Measurements from ENCODE around the gene TPK1.

TPK1 gene

DNA sequence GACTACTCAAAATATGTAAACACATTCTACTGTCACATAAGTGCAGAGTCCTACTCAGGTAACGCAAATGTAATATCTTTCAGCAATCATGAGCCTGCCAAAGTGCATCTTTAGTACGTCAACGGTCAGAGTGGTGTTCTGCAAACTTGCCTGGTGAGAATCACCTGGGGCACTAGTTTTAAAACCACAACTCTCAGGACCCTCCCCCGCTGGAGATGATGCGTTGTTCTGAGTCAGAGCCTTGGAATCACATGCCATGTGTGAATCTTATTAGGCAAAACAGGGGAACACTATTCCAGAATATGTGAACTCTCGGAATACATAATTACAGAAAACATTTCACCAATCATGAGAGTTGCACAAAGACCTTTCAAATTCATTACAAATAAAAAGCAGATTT, 115.7 kb downstream of the TPK1 start:
- Histone ChIP-seq H3K9me3 (ENCODE audit: control insufficient read depth, low read length) (no peaks in the 10 kb centered on the region), H3K9ac (no peak overlapping the region), H2AFZ (no peak overlapping the region), H3K4me3 (ENCODE audit: low read depth, low read length) (no peak overlapping the region), H3K4me2 (ENCODE audit: low read length) (no peak overlapping the region), H3K36me3 (ENCODE audit: control insufficient read depth, insufficient read depth, low read length) (no peaks in the 10 kb centered on the region), H3K4me1 (no peaks in the 10 kb centered on the region), H3K79me2 (no peaks in the 10 kb centered on the region), H3K27me3 (ENCODE audit: control insufficient read depth, insufficient read depth, low read length) (no peaks in the 10 kb centered on the region), H3K27ac (no peak overlapping the region)
- TF ChIP-seq, protein P1, sequence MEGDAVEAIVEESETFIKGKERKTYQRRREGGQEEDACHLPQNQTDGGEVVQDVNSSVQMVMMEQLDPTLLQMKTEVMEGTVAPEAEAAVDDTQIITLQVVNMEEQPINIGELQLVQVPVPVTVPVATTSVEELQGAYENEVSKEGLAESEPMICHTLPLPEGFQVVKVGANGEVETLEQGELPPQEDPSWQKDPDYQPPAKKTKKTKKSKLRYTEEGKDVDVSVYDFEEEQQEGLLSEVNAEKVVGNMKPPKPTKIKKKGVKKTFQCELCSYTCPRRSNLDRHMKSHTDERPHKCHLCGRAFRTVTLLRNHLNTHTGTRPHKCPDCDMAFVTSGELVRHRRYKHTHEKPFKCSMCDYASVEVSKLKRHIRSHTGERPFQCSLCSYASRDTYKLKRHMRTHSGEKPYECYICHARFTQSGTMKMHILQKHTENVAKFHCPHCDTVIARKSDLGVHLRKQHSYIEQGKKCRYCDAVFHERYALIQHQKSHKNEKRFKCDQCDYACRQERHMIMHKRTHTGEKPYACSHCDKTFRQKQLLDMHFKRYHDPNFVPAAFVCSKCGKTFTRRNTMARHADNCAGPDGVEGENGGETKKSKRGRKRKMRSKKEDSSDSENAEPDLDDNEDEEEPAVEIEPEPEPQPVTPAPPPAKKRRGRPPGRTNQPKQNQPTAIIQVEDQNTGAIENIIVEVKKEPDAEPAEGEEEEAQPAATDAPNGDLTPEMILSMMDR (IDR thresholded peaks at IDR 0.05) = no peak

DNA sequence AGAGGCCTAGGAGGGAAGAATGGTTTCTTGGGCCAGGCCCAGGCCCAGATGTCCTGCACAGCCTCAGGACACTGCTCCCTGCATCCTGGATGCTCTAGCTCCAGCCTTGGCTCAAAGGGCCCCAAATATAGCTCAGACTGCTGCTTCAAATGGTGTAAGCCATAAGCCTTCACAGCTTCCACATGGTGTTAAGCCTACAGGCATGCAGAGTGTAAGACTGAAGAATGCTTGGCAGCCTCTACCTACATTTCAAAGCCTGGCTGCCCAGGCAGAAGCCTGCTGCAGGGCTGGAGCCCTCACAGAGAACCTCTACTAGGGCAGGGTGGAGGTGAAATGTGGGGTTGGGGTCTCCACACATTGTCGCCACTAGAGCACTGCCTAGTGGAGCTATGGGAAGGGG, 118.1 kb downstream of the TPK1 start:
- Histone ChIP-seq H3K4me1 (no peaks in the 10 kb centered on the region), H3K79me2 (no peaks in the 10 kb centered on the region), H3K9me3 (ENCODE audit: control insufficient read depth, low read length) (no peaks in the 10 kb centered on the region), H3K27ac (no peak overlapping the region), H3K4me2 (ENCODE audit: low read length) (no peak overlapping the region), H2AFZ (no peak overlapping the region), H3K4me3 (ENCODE audit: low read depth, low read length) (no peak overlapping the region), H3K9ac (no peak overlapping the region), H3K36me3 (ENCODE audit: control insufficient read depth, insufficient read depth, low read length) (no peaks in the 10 kb centered on the region), H3K27me3 (ENCODE audit: control insufficient read depth, insufficient read depth, low read length) (no peaks in the 10 kb centered on the region)
- TF ChIP-seq, protein P1 (IDR thresholded peaks at IDR 0.05) = no peak

DNA sequence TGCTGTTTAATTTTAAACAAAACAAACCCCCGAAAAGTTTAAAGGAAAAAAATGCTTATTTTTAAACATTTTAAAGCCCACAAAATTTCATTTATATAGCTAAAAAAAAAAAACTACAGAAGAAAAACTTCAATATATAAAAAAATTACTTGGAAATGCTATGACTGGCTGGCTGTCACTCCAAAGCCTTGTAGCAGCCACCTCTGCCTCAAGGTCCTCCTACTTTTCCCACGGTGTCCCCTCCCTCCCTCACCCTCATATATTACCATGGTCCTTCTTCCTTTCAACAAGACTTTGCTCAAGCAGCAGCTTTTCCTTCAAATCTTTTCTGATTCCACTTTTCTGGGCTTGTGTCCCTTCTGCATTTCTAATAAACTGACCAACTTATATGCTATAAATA, 122.0 kb downstream of the TPK1 start:
- H3K4me3 ChIP-seq (ENCODE audit: low read depth, low read length) = no peak overlapping the region
- no peaks in the 10 kb centered on the region for H3K27me3 ChIP-seq (ENCODE audit: control insufficient read depth, insufficient read depth, low read length)
- no peak overlapping the region for H3K27ac ChIP-seq
- H3K4me1 ChIP-seq = no peaks in the 10 kb centered on the region
- no peak overlapping the region for H3K4me2 ChIP-seq (ENCODE audit: low read length)
- H3K9ac ChIP-seq = no peak overlapping the region
- H2AFZ ChIP-seq = no peak overlapping the region
- H3K36me3 ChIP-seq (ENCODE audit: control insufficient read depth, insufficient read depth, low read length) = no peaks in the 10 kb centered on the region
- no peaks in the 10 kb centered on the region for H3K9me3 ChIP-seq (ENCODE audit: control insufficient read depth, low read length)
- TF ChIP-seq, protein P1 (IDR thresholded peaks at IDR 0.05) = no peak
- H3K79me2 ChIP-seq = no peaks in the 10 kb centered on the region

DNA sequence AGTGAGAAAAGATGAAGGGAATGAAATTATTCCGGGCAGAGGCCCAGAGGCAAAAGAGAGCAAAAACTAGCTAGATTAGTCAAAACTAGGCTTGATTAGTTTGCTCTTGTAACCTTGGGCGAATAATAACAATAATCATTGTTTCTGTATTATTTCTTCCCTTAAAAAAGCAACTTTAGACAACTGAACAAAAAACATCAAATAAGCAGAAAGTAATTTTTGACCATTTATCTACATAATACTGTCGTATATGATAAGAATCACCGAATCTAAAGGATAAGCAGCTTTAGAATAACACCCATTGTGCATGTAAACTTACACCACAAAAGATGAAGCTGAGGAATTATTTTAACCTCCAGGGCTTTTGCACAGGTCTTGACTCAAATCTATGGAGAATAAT, 125.1 kb downstream of the TPK1 start:
- Histone ChIP-seq H3K9me3 (ENCODE audit: control insufficient read depth, low read length) (no peaks in the 10 kb centered on the region), H3K4me1 (no peaks in the 10 kb centered on the region), H3K36me3 (ENCODE audit: control insufficient read depth, insufficient read depth, low read length) (no peaks in the 10 kb centered on the region), H3K9ac (no peak overlapping the region), H3K4me3 (ENCODE audit: low read depth, low read length) (no peak overlapping the region), H3K79me2 (no peaks in the 10 kb centered on the region), H3K4me2 (ENCODE audit: low read length) (no peak overlapping the region), H3K27me3 (ENCODE audit: control insufficient read depth, insufficient read depth, low read length) (no peaks in the 10 kb centered on the region), H3K27ac (no peak overlapping the region), H2AFZ (no peak overlapping the region)
- TF ChIP-seq, protein P1 (IDR thresholded peaks at IDR 0.05) = no peak

DNA sequence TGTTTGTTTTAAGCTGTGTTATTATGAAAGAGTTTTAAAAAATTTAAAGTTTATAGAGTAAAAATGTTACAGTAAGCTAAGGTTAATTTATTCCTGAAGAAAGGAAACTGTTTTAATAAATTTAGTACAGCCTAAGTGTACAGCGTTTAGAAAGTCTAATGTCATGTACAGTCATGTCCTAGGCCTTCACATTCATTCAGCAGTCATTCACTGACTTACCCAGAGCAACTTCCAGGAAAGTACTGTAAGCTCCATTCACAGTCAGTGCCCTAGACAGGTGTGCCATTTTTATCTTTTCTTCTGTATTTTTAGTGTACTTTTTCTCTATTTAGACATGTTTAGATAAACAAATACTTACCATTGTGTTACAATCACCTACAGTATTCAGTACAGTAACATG, 126.8 kb downstream of the TPK1 start:
- Histone ChIP-seq H3K4me2 (ENCODE audit: low read length) (no peak overlapping the region), H3K27me3 (ENCODE audit: control insufficient read depth, insufficient read depth, low read length) (no peaks in the 10 kb centered on the region), H3K4me3 (ENCODE audit: low read depth, low read length) (no peak overlapping the region), H3K9me3 (ENCODE audit: control insufficient read depth, low read length) (no peaks in the 10 kb centered on the region), H3K27ac (no peak overlapping the region), H3K79me2 (no peaks in the 10 kb centered on the region), H2AFZ (no peak overlapping the region), H3K9ac (no peak overlapping the region), H3K4me1 (no peaks in the 10 kb centered on the region), H3K36me3 (ENCODE audit: control insufficient read depth, insufficient read depth, low read length) (no peaks in the 10 kb centered on the region)
- TF ChIP-seq, protein P1 (IDR thresholded peaks at IDR 0.05) = no peak
